ENCODE data around the gene PROB1. TPM values are rescaled to one million over a fixed set of nuclear protein-coding genes. Genes with fewer than 3 reads are reported as not detected.

Gene PROB1
- total and polyA plus RNA-seq, 2 of the 13 experiments (the other 11 are each of a cell fraction or from before 2014, with no cell fraction given) = 0.69 to 1.1 TPM

DNA sequence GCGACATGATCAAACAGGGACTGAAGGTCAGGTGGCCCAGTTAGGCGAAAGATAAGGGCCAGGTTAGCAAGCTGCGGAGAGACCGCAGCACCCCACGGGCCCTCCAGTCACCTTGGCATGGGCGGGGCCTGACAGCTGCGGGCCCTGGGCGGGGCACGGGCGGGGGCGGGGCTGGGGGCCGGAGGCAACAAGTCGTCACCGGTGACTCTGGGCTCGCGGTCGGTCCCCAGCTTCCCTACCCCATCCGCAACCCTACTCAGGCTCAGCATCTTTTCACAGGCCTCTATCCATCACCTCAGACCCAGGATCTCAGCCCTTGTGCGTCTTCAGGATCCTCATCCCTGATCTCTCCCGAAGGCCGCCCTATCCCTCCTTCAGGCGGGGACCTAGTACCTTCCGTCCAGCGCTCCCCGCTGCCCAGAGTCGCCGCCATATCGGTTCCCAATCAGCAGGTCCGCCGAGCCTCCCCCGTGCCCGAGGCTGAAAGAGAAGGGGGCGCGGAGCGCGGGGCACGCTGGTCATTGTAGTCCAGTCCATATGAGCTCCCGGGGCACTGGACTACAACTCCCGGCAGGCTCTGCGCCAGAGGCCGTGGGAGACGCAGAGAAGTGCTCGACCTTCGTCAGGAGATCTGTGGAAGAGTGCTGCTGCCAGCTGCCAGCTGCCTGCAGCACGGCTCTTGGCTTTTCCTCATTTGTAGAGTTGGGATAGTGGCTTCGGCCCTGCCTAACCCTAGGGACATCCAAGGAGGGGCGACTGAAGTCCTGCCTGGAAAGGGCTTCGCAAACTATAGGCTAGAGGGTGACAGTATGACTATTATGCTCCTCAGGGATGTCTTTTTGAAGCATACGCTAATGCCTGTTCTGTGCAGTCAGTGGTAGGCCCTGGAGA, 44.4 kb upstream of the PROB1 start, which contains the start of gene DNAJC18 (continued):
- TF ChIP-seq, protein P1, sequence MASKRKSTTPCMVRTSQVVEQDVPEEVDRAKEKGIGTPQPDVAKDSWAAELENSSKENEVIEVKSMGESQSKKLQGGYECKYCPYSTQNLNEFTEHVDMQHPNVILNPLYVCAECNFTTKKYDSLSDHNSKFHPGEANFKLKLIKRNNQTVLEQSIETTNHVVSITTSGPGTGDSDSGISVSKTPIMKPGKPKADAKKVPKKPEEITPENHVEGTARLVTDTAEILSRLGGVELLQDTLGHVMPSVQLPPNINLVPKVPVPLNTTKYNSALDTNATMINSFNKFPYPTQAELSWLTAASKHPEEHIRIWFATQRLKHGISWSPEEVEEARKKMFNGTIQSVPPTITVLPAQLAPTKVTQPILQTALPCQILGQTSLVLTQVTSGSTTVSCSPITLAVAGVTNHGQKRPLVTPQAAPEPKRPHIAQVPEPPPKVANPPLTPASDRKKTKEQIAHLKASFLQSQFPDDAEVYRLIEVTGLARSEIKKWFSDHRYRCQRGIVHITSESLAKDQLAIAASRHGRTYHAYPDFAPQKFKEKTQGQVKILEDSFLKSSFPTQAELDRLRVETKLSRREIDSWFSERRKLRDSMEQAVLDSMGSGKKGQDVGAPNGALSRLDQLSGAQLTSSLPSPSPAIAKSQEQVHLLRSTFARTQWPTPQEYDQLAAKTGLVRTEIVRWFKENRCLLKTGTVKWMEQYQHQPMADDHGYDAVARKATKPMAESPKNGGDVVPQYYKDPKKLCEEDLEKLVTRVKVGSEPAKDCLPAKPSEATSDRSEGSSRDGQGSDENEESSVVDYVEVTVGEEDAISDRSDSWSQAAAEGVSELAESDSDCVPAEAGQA (IDR thresholded peaks at IDR 0.05; ENCODE audit: low read depth) = peak; percentile 82
- TF ChIP-seq, protein P1 (CRISPR knock-in tag; IDR thresholded peaks at IDR 0.05; ENCODE audit: borderline replicate concordance) = no peak
- no peak for TF ChIP-seq CHCHD3 (CRISPR knock-in tag; IDR thresholded peaks at IDR 0.05)
- TF ChIP-seq RAD51 (IDR thresholded peaks at IDR 0.05; ENCODE audit: borderline replicate concordance) = no peak
- TF ChIP-seq, protein P2, sequence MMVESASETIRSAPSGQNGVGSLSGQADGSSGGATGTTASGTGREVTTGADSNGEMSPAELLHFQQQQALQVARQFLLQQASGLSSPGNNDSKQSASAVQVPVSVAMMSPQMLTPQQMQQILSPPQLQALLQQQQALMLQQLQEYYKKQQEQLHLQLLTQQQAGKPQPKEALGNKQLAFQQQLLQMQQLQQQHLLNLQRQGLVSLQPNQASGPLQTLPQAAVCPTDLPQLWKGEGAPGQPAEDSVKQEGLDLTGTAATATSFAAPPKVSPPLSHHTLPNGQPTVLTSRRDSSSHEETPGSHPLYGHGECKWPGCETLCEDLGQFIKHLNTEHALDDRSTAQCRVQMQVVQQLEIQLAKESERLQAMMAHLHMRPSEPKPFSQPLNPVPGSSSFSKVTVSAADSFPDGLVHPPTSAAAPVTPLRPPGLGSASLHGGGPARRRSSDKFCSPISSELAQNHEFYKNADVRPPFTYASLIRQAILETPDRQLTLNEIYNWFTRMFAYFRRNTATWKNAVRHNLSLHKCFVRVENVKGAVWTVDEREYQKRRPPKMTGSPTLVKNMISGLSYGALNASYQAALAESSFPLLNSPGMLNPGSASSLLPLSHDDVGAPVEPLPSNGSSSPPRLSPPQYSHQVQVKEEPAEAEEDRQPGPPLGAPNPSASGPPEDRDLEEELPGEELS (CRISPR knock-in tag; IDR thresholded peaks at IDR 0.05) = no peak
- no peak for TF ChIP-seq SMAD9 (CRISPR knock-in tag; IDR thresholded peaks at IDR 0.05)
- TF ChIP-seq, protein P3, sequence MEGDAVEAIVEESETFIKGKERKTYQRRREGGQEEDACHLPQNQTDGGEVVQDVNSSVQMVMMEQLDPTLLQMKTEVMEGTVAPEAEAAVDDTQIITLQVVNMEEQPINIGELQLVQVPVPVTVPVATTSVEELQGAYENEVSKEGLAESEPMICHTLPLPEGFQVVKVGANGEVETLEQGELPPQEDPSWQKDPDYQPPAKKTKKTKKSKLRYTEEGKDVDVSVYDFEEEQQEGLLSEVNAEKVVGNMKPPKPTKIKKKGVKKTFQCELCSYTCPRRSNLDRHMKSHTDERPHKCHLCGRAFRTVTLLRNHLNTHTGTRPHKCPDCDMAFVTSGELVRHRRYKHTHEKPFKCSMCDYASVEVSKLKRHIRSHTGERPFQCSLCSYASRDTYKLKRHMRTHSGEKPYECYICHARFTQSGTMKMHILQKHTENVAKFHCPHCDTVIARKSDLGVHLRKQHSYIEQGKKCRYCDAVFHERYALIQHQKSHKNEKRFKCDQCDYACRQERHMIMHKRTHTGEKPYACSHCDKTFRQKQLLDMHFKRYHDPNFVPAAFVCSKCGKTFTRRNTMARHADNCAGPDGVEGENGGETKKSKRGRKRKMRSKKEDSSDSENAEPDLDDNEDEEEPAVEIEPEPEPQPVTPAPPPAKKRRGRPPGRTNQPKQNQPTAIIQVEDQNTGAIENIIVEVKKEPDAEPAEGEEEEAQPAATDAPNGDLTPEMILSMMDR (CRISPR knock-in tag; IDR thresholded peaks at IDR 0.05) = 0 out of 2 replicates have a peak, but pooled peaks have one; percentile 30
- TF ChIP-seq, protein P4, sequence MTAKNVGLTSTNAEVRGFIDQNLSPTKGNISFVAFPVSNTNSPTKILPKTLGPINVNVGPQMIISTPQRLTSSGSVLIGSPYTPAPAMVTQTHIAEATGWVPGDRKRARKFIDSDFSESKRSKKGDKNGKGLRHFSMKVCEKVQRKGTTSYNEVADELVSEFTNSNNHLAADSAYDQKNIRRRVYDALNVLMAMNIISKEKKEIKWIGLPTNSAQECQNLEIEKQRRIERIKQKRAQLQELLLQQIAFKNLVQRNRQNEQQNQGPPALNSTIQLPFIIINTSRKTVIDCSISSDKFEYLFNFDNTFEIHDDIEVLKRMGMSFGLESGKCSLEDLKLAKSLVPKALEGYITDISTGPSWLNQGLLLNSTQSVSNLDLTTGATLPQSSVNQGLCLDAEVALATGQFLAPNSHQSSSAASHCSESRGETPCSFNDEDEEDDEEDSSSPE (CRISPR knock-in tag; IDR thresholded peaks at IDR 0.05) = peak; percentile 44
- peak; percentile 36; the same call in 1 of the 2 replicates for TF ChIP-seq SRY (CRISPR knock-in tag; IDR thresholded peaks at IDR 0.05)
- TF ChIP-seq, protein P5, sequence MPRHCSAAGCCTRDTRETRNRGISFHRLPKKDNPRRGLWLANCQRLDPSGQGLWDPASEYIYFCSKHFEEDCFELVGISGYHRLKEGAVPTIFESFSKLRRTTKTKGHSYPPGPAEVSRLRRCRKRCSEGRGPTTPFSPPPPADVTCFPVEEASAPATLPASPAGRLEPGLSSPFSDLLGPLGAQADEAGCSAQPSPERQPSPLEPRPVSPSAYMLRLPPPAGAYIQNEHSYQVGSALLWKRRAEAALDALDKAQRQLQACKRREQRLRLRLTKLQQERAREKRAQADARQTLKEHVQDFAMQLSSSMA (CRISPR knock-in tag; IDR thresholded peaks at IDR 0.05) = no peak
- no peak for TF ChIP-seq ZNF224 (CRISPR knock-in tag; IDR thresholded peaks at IDR 0.05)
- peak; percentile 34; the same call in 1 of the 2 replicates for TF ChIP-seq ZNF547 (CRISPR knock-in tag; IDR thresholded peaks at IDR 0.05)
- no peak; the same call in 1 of the 2 replicates for TF ChIP-seq FOXA3 (CRISPR knock-in tag; IDR thresholded peaks at IDR 0.05)
